RKO (cell line): ENCODE measurements around the gene SLC6A13.

Source experiments
- DNase-seq: peaks from one replicate; pipeline ENCODE4 v3.0.0-alpha.2; 2016; ENCODE audit warnings: low spot score

SLC6A13 gene

DNA sequence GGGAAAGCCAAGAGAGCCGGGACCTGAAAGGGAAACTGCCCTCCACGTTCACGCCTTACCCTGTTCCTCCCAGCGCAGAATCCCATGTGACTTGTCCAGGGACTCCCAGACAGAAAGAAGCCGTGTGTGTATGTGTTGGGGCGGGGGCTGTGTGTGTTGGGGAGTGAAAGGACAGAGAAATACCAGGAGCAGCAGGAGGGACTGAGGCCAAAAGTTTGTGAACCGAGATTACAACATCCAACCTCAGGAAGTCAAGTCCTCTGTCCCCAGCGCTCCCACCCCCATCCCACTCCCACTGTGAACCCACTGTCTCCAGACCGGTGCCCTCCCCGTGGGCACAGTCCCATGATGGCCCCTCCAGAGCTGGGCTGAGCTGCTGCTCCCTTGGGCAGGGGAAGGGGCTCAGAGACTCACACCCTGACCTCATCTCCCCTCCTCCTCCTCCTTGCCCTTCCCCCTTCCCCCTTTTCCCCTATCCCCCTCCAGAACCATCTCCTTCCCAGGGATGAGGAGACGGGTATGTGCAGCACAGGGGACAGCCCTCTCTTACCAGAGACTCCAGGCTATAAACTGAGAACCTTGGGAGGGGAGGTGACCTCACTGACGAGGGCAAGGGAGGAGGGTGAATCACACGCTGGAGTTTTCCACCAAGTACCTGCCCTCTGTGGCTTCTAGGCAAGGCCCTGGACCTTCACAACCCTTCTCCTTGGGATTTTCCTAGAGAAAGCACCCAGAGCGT lies 48.5 kb downstream of the SLC6A13 start, which contains the start of gene SLC6A12:
Gene SLC6A12, minus strand, starts transcription at position 155 of the 739 bp plus-strand sequence. CDS start 4,171 bp downstream, outside the sequence.
- no peak for DNase-seq

- DNase-seq, result no peak
These were observed 49.1 kb downstream of the SLC6A13 start for GRCh38 chr12:213527-213932.

DNA sequence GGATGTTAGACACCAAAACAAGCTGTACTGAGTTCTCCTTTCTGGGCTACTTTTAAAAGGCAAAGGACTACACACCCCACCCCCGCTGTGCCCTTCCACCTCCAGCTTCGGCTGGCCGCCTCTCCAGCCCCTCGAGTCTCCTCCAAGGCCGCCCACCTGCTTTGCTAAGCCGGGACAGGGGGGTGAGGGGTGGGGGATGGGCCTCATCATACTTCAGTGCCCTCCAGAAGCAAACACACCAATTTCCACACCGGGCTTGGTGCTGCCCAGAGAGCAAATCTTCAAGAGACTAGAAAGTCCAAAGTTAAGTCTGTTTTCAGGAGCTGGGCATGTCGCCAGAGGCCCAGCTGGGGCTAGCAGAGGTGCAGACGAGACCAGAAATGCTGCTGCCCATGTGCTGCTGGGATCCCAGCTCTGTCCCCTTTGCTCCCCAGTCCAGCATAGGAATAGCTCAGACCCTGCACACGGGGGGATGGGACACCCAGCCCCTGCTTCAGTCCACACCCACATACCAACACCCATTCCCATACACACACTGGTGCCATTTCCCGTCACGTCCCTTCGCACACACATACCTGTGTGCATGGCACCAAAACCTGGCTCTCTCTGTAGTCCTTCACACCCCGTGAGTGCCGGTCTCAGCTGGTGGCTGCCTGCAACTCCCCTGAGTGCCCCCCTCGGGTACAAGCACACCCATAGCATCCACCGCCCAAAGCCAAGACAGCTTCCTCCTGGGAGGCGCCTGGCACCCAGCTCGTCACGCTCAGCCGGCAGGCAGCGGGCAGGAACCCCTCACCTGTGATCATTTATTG lies 49.7 kb downstream of the SLC6A13 start:
- DNase-seq, result no peak

DNA sequence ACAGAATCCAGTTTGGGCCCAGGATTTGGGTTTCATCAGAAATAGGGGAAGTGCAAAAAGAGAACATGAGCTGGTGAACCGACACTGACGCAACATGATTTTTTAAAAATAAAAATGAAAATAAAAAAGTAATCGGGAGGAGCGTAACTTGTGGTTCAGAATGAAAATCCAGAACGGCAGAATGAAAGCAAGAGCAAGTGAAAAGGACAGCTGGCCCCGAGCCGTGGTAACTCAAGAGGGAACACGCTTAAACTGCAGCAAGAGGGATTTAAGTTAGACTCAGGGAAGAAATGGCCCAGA lies 50.3 kb downstream of the SLC6A13 start:
- no peak for DNase-seq

DNA sequence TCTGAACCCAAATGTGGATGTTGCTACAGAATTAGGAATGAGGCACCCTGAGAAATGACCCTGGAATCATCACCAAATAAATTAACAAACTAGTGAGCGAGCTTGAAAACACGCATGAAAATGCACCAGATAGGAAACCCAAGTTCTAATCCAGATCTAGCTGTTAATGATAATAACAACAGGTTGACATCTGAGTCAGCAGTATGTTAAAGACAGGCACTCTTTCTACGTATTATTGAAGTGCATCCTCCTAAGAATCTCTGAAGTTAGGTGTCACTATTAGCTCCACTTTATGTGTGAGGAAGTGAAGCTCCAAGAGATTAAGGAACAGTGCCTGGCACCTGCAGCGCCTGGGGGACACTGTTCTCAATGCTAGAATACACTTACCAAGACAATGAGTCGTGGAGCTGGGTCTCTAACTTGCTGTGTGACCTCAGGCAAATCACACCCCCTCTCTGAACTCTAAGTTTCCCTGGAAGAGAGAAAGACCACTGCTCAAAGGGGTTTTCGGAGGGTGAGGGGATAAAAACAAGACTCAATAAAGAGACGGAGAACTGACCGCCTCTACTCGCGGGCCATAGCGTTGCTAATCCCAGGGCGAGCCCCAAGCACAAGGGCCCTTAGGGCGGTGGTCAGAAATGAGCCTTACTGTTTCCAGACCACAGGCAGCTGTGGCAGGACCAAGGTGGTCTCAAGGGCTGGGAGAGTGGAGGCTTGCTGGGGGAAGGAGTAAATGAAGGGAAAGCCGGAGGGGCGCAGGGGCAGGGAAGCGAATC lies 50.8 kb downstream of the SLC6A13 start:
- no peak for DNase-seq

DNA sequence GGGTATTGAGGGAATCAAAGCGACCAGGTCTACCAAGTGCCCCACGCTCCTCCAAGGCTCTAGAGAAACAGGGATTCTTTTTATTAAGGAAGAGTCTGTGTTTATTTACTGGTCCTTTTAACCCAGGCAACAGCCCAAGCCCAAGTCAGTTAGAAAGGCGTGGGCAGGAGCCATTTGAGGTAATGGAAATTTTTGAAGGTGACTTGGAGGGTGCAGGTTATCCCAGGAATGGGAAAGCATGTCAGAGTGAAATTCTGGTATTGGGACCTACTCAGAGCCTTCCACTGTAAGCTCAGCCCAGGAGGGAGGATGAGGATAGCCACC lies 51.5 kb downstream of the SLC6A13 start:
- no peak for DNase-seq

GRCh38 chr12:210277-211141 lies 52.1 kb downstream of the SLC6A13 start:
- no peak for DNase-seq

GRCh38 chr12:209851-210250 lies 52.8 kb downstream of the SLC6A13 start:
- no peak for DNase-seq

- no peak for DNase-seq
These were observed 53.4 kb downstream of the SLC6A13 start for GRCh38 chr12:209246-209645.

DNA sequence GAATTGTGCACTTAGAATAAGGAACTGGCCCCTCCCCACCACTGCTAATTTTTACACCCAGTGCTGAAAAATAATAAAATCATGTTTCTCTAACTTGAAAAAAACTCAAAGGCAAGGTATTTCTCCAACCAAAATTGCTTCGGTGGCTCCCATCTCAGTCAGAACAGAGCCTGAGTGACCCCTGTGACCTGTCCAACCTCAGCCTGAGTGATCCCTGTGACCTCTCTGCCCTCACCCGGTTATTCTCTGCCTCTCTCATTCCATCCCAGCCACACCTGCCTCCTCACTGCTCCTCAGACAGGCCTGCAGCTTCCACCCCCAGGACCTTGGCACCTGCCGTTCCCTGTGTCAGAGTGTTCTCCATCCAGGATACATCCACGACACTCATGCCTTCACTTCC lies 53.8 kb downstream of the SLC6A13 start:
- DNase-seq, result no peak

DNA sequence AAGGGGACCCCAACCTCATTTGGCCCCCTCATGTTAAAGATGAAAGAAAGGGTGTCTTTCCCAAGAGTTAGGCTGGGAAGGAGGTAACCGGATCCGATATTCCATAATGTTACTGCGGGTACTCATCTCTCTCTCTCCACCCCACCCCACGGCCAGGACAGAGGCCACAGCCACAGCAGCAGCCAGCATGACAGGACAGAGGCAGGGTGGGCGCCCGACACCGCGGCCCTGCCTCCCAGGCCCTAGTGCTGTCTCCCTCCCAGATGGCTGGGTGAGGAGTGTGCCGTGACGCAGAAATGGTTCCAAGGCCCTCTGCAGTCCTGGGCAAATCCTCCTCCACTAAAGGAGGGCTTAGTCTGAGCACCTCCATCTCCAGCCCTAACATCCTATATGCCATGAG lies 54.8 kb downstream of the SLC6A13 start:
- no peak for DNase-seq

- DNase-seq, result no peak
These were observed 55.7 kb downstream of the SLC6A13 start for GRCh38 chr12:206746-207440.

DNA sequence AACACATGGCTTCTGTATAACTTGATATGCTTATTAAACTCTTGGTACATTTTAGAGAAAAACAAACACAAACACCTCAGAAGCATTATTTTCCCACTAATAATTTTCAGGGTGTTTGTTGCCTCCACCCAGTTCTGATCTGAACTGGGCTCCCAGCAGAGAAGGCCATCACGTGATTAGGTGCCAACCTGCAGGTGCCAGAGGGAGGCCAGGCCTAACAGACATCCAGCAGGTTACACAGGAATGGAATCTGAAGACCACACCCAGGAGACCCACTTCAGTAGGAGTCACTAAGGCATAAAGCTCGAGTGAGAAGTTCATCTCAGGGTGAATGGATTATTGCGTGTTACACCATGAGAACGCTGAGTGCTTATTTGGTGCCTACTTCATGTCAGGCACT lies 57.6 kb downstream of the SLC6A13 start:
- DNase-seq, result no peak

- no peak for DNase-seq
These were observed 58.4 kb downstream of the SLC6A13 start for GRCh38 chr12:204261-204678.

DNA sequence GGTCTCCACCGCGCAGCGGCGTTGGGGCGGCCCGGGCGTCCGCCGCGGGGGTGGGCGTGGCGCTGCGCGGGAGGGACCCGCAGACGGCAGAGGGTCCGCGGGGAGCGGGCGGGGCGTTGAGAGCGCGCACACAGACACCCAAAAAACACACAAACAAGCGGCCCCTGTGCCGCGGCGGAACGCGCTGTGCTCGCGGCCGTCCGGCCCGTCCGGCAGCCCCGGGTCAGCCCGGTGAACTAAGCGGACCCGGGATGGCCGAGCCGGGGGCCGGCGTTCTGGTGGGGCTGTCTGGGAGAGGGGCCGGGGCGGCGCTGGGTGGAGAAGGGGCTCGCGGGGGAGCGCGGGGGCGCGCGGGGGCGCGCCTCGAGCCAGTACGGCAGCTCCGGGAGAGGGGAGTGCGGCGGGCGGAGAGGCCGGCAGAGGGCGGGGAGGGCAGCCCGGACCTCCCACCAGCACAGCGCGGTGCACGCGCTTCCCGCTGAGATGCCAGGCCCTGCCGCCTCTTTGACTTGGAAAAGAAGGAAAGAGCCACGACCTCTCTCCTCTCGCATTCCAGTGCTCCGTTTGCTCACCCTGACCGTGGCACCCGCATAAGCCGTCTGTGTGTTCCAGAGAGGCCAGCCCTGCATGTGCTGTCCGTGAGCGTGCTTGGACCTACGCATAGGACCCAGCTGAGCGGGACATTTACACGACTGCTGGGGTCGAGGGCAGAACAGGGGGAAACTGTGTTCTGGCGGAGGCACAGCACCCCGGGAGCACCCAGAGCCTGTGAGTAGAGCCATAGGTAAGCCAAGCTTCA lies 59.0 kb downstream of the SLC6A13 start:
- no peak for DNase-seq

- no peak for DNase-seq
These were observed 59.6 kb downstream of the SLC6A13 start for GRCh38 chr12:203074-203461.

DNA sequence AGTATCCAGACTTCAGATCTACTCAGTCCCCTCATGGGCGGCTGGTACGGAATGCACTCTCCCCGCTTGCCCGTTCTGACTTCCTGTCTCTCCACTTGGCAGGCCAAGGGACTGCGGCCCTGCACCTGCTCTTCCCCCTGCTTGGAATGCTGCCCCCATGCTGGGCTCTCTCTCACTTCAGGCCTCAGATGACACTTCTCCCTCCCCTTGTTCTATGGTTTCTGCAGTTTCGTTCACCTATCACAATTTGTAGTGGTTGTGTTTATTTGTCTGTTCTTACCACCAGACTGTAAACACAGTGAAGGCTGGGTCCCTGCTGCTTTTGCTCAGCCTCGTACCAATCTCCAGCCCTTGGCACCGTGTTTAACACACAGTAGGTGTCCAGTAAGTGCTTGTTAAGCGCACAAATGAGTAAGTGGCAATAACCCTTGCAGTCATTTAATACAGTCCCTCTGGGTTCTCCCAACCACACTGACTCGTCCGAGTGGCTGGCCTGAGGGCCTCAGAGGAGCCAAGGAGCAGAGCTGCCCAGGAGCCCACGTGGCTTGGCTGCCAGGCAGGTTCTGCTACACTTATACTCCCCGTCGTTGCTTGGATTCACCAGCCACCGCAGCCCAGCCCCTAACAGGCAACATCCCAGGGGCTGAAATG lies 60.4 kb downstream of the SLC6A13 start:
- no peak for DNase-seq

DNA sequence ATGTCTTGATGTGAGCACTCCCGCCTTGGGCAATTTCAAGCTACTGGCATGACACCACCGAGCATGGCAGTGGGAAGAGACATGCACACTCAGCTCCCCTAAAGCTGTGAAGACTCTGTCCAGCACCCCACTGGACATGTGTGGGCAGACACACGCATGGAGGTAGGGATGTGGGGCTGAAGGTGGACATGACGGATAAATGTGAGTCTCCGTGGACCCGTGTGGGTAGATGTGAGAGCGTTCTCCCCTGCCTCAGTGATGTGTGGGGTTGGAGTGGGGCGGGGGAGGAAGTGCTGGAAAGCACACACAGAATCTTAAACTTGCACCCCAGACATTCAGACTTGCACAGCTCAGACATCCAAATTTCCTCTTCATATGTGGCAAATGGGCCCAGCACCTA lies 61.3 kb downstream of the SLC6A13 start:
- no peak for DNase-seq

GRCh38 chr12:198705-199104 lies 63.9 kb downstream of the SLC6A13 start:
- DNase-seq, result no peak
